CD8-positive, alpha-beta memory T cell (primary cell): ENCODE measurements around the gene CFD. TPM values are rescaled to one million over a fixed set of nuclear protein-coding genes. Genes with fewer than 3 reads are reported as not detected.
A peak's percentile ranks its signal among the peaks of the same experiment; 100 is the strongest.

Source experiments
- CTCF ChIA-PET: fragments of 350-600 bp; sonication (Branson Sonifier 250); formaldehyde crosslinking; loops from one replicate; lab custom pipeline; 2021; ENCODE audit warnings: antibody characterized with exemption; lab: Charles Lee
- POLR2A ChIA-PET: fragments of 350-600 bp; sonication (Branson Sonifier 250); formaldehyde crosslinking; loops from one replicate; lab custom pipeline; 2021; ENCODE audit warnings: antibody characterized with exemption; lab: Charles Lee
- DNase-seq, 5 donors: peaks; one replicate each; pipeline versions ENCODE4 v3.0.0 to v3.0.0-alpha.2; 2020 to 2022; ENCODE audit warnings: mixed read lengths in 1 of 5
- H3K27ac ChIP-seq: one replicate; pipeline ENCODE4 v1.7.0; 2013; ENCODE audit warnings: low read depth, mild to moderate bottlenecking, low read length, moderate library complexity
- H3K27me3 ChIP-seq: 2 replicates; pipeline ENCODE4 v1.7.0; 2013; ENCODE audit warnings: low read length, mild to moderate bottlenecking; ENCODE audit not compliant: insufficient read depth, poor library complexity, severe bottlenecking
- H3K36me3 ChIP-seq: 2 replicates; pipeline ENCODE4 v1.7.0; 2013; ENCODE audit warnings: mild to moderate bottlenecking, low read length, moderate library complexity; ENCODE audit not compliant: insufficient read depth
- H3K4me1 ChIP-seq: 2 replicates; pipeline ENCODE4 v1.7.0; 2013; ENCODE audit warnings: mild to moderate bottlenecking, low read length, moderate library complexity; ENCODE audit not compliant: insufficient read depth
- H3K4me3 ChIP-seq: 2 replicates; pipeline ENCODE4 v1.7.0; 2013; ENCODE audit warnings: mild to moderate bottlenecking, low read length
- H3K9me3 ChIP-seq: 2 replicates; pipeline ENCODE4 v1.7.0; 2013; ENCODE audit warnings: mild to moderate bottlenecking, low read length
- H3K27ac Mint-ChIP-seq, 8 donors: one replicate each; pipeline ENCODE4 v1.8.0; 2020 to 2021; ENCODE audit warnings: mixed read lengths in 8 of 8, mild to moderate bottlenecking in 6 of 8, inconsistent platforms in 3 of 8, moderate library complexity in 3 of 8
- H3K27me3 Mint-ChIP-seq, 2 donors: one replicate each; pipeline ENCODE4 v1.8.0; 2020 to 2021; ENCODE audit warnings: mixed read lengths in 2 of 2, mild to moderate bottlenecking in 1 of 2, moderate library complexity in 1 of 2
- H3K36me3 Mint-ChIP-seq, 3 donors: one replicate each; pipeline ENCODE4 v1.8.0; 2020 to 2021; ENCODE audit warnings: mixed read lengths in 3 of 3, inconsistent platforms in 1 of 3, mild to moderate bottlenecking in 1 of 3
- H3K4me1 Mint-ChIP-seq, 3 donors: one replicate each; pipeline ENCODE4 v1.8.0; 2020 to 2021; ENCODE audit warnings: mixed read lengths in 3 of 3, inconsistent platforms in 1 of 3, mild to moderate bottlenecking in 1 of 3
- H3K4me3 Mint-ChIP-seq, 7 donors: one replicate each; pipeline ENCODE4 v1.8.0; 2020 to 2021; ENCODE audit warnings: mixed read lengths in 7 of 7, mild to moderate bottlenecking in 6 of 7, moderate library complexity in 4 of 7, inconsistent platforms in 2 of 7
- H3K9me3 Mint-ChIP-seq, 5 donors: one replicate each; pipeline ENCODE4 v1.8.0; 2020 to 2022; ENCODE audit warnings: mixed read lengths in 5 of 5, mild to moderate bottlenecking in 3 of 5, moderate library complexity in 2 of 5, inconsistent platforms in 1 of 5
- polyA plus RNA-seq: library from polyadenylated mRNA; unstranded; fragments of 300-500 nt; fragmentation: Illumina TruSeq; gene quantifications from one replicate; pipeline ENCODE4 v1.2.3, GENCODE V29; 2021
- total RNA-seq, 2 experiments: library from RNA; stranded (reverse); gene quantifications; one replicate each; pipeline ENCODE4 v1.2.3, GENCODE V29; 2021

Gene CFD
- total and polyA plus RNA-seq, 3 experiments from 2014 or later: 0.89 to 6.9 (median 1.5) TPM

DNA sequence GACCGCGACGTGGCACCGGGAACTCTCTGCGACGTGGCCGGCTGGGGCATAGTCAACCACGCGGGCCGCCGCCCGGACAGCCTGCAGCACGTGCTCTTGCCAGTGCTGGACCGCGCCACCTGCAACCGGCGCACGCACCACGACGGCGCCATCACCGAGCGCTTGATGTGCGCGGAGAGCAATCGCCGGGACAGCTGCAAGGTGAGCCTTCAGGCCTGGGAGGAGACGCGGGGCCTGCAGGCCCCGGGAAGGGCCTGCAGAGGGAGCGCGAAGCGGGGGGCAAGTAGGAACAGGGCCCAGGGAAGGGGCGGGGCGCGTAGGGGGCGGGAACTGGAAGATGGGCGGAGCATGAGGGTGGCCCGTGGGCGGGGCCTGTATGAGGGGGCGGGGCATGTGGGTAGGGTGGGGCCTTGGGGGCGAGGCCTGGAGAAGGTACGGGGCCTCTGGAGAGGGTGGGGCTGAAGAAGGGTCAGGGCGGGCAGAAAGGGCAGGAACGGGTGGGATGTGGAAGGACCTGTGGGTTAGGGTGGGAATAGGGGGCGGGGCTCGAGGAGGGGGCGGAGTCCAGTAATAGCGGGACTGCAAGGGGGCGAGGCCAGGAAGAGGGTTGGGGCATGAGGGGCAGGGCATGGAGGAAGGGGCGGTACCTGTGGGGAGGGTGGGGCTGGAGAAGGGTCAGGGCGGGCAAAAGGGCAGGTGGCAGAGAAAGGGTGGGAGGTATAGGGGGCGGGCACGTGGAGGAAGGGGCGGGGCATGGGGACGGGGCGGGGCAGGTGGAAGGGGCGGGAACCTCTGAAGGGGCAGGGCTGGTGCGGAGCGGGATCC, 2.5 kb downstream of the CFD start:
- ChIA-PET CTCF (interaction anchor here (1.6 to 6.3 kb wide), 5 partner anchors 20 to 382 kb away, joined by 3 to 107 read pairs (median 26); partner anchors contain the start of genes KISS1R, MED16 and RNU6-9), POLR2A (interaction anchor here (0.6 to 2.6 kb wide), 4 partner anchors 26 to 63 kb away, joined by 4 to 18 read pairs (median 6); partner anchors contain the start of genes MED16 and RNU6-9)
- Mint-ChIP-seq H3K4me1 (peaks cover 15 to 24% (median 15%) of the 10 kb centered on the region in 3 donors), H3K27me3 (peaks cover 6 to 10% of the 10 kb centered on the region in 2 donors), H3K4me3 (peak overlapping the region in 4 of 7 donors; percentile 22 to 74 (median 50)), H3K36me3 (peaks cover 0 to 2% (median 0%) of the 10 kb centered on the region in 3 donors), H3K9me3 (no peaks in the 10 kb centered on the region), H3K27ac (peak overlapping the region in 2 of 8 donors; percentile 58)
- Histone ChIP-seq H3K27me3 (peaks cover 13% of the 10 kb centered on the region), H3K9me3 (no peaks in the 10 kb centered on the region), H3K27ac (no peak overlapping the region), H3K4me1 (peaks cover 24% of the 10 kb centered on the region), H3K36me3 (no peaks in the 10 kb centered on the region), H3K4me3 (no peak overlapping the region)
- DNase-seq: peak; percentile 54 to 79 (median 58)

DNA sequence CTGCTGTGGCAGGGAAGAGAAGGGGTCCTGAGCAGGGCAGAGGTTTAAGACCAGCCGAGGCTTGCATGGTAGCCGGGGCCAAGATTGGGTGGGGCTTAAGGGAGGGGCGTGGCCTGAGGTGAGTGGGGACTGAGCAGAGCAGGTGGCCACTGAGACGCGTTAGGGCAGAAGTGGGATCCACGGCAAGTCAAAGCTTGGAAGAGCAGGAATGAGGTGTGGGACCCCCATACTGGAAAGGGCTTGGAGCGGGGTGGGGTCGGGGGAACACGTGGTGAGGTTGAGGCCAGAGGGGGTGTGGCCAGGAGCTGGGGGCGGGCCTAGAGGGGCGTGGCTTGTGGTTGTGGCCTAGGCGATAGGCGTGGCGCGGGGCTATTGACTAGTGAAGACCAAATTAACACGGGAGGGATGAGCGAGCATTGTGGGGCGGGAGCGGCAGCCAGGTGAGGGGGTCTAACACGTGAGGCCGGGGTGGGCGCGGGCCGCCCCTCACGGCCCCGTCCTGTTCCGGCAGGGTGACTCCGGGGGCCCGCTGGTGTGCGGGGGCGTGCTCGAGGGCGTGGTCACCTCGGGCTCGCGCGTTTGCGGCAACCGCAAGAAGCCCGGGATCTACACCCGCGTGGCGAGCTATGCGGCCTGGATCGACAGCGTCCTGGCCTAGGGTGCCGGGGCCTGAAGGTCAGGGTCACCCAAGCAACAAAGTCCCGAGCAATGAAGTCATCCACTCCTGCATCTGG, 3.3 kb downstream of the CFD start:
- H3K4me1 Mint-ChIP-seq: peaks cover 15 to 24% (median 17%) of the 10 kb centered on the region in 3 donors

DNA sequence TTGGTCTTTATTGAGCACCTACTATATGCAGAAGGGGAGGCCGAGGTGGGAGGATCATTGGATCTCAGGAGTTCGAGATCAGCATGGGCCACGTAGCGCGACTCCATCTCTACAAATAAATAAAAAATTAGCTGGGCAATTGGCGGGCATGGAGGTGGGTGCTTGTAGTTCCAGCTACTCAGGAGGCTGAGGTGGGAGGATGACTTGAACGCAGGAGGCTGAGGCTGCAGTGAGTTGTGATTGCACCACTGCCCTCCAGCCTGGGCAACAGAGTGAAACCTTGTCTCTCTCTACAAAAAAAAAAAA, 3.8 kb downstream of the CFD start:
- Mint-ChIP-seq H3K27ac (peak overlapping the region in 5 of 8 donors; percentile 23 to 94 (median 58)), H3K27me3 (peaks cover 4 to 5% of the 10 kb centered on the region in 2 donors)
- POLR2A ChIA-PET: interaction anchor here (0.6 to 2.6 kb wide), 12 partner anchors 9 to 406 kb away, joined by 3 to 18 read pairs (median 6); partner anchors contain the start of genes CIRBP, MED16, RNU6-9 and WDR18

More for the DNA sequence above, 3.3 kb downstream of the CFD start:
- H3K27me3 Mint-ChIP-seq: peaks cover 6 to 7% of the 10 kb centered on the region in 2 donors
- Histone ChIP-seq H3K4me3 (peak overlapping the region; percentile 19), H3K9me3 (no peaks in the 10 kb centered on the region), H3K27me3 (peaks cover 13% of the 10 kb centered on the region), H3K27ac (no peak overlapping the region), H3K36me3 (no peaks in the 10 kb centered on the region), H3K4me1 (peaks cover 24% of the 10 kb centered on the region)
- H3K36me3 Mint-ChIP-seq: peaks cover 0 to 7% (median 3%) of the 10 kb centered on the region in 3 donors
- CTCF ChIA-PET: interaction anchor here (0.9 to 6.3 kb wide), 15 partner anchors 13 to 382 kb away, joined by 3 to 107 read pairs (median 8); partner anchors contain the start of genes KISS1R, MED16, R3HDM4 and RNU6-2
- peak overlapping the region in 6 of 8 donors; percentile 23 to 89 (median 64) for H3K27ac Mint-ChIP-seq
- peak; percentile 74 to 88 (median 77) for DNase-seq
- POLR2A ChIA-PET: interaction anchor here (0.6 to 2.6 kb wide), 6 partner anchors 14 to 60 kb away, joined by 3 to 18 read pairs (median 9); partner anchors contain the start of genes MED16 and RNU6-9
- H3K9me3 Mint-ChIP-seq: no peaks in the 10 kb centered on the region
- peak overlapping the region; percentile 66 to 86 (median 74) for H3K4me3 Mint-ChIP-seq

DNA sequence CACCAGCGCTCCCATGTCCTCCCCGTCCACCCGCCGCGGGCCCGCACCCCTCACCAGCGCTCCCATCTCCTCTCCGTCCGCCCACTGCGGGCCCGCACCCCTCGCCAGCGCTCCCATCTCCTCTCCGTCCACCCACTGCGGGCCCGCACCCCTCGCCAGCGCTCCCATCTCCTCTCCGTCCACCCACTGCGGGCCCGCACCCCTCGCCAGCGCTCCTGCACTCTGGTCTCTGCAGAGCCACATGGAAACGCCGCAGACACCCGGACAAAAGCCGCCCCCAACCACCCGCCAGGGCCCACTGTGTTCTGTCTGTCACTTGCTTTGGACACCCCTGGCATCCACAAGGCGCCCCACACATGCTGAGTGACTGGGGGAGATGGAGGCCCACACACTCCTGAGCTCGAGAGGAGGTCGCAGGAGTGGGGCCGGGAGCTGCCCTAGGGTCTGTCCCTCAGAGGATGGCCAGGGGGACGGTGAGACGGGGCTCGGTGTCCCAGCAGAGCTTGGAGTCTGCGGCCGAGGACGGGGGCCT, 7.4 kb downstream of the CFD start:
- H3K27me3 Mint-ChIP-seq: peaks cover 0 to 4% of the 10 kb centered on the region in 2 donors
- no peaks in the 10 kb centered on the region for H3K9me3 Mint-ChIP-seq
- POLR2A ChIA-PET: interaction anchor here (0.8 kb wide), 1 partner anchor 118 kb away, joined by 4 read pairs; no protein-coding TSS in a partner anchor
- peaks cover 0 to 26% (median 4%) of the 10 kb centered on the region in 3 donors for H3K36me3 Mint-ChIP-seq
- no peak for DNase-seq
- Histone ChIP-seq H3K27ac (no peak overlapping the region), H3K4me3 (no peak overlapping the region), H3K27me3 (no peaks in the 10 kb centered on the region), H3K4me1 (peaks cover 20% of the 10 kb centered on the region), H3K9me3 (no peaks in the 10 kb centered on the region), H3K36me3 (peaks cover 8% of the 10 kb centered on the region)
- no peak overlapping the region for H3K27ac Mint-ChIP-seq
- CTCF ChIA-PET: interaction anchor here (0.5 to 6.3 kb wide), 2 partner anchors 16 to 53 kb away, joined by 3 to 107 read pairs; partner anchors contain the start of gene KISS1R
- no peak overlapping the region for H3K4me3 Mint-ChIP-seq
- peaks cover 20 to 28% (median 24%) of the 10 kb centered on the region in 3 donors for H3K4me1 Mint-ChIP-seq

More for the DNA sequence above, 3.8 kb downstream of the CFD start:
- Histone ChIP-seq H3K36me3 (no peaks in the 10 kb centered on the region), H3K27ac (no peak overlapping the region), H3K27me3 (peaks cover 13% of the 10 kb centered on the region), H3K4me3 (peak overlapping the region; percentile 19), H3K4me1 (peaks cover 24% of the 10 kb centered on the region), H3K9me3 (no peaks in the 10 kb centered on the region)
- H3K36me3 Mint-ChIP-seq: peaks cover 0 to 8% (median 3%) of the 10 kb centered on the region in 3 donors
- peaks cover 15 to 24% (median 17%) of the 10 kb centered on the region in 3 donors for H3K4me1 Mint-ChIP-seq
- DNase-seq: no peak
- peak overlapping the region; percentile 66 to 86 (median 74) for H3K4me3 Mint-ChIP-seq
- H3K9me3 Mint-ChIP-seq: no peaks in the 10 kb centered on the region
- CTCF ChIA-PET: interaction anchor here (0.6 to 6.3 kb wide), 36 partner anchors 9 to 381 kb away, joined by 3 to 107 read pairs (median 4); partner anchors contain the start of genes KISS1R, MED16, R3HDM4 and RNU6-2

DNA sequence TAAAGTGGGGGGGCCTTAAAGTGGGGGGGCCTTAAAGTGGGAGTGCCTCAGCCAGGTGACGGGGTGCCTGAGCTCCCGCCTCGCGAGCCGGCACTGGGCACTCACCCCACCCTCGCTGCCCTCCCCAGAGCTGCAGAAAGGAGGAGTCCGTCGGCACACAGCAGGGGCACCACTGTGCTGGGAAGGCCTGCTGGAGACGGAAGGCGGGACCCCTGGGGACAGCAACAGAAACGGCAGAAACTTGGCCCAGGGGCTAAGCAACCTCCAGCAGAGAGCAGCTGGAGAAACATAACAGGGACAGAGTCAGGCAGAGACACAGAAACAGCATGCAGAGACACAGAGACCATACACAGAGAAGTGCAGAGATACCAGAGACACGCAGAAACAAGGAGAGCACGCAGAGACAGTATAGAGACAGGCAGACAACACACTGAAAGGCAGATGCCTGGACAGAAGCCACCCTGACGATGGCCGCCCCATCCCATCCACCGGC, 7.9 kb downstream of the CFD start:
- H3K27me3 Mint-ChIP-seq: peaks cover 0 to 4% of the 10 kb centered on the region in 2 donors

DNA sequence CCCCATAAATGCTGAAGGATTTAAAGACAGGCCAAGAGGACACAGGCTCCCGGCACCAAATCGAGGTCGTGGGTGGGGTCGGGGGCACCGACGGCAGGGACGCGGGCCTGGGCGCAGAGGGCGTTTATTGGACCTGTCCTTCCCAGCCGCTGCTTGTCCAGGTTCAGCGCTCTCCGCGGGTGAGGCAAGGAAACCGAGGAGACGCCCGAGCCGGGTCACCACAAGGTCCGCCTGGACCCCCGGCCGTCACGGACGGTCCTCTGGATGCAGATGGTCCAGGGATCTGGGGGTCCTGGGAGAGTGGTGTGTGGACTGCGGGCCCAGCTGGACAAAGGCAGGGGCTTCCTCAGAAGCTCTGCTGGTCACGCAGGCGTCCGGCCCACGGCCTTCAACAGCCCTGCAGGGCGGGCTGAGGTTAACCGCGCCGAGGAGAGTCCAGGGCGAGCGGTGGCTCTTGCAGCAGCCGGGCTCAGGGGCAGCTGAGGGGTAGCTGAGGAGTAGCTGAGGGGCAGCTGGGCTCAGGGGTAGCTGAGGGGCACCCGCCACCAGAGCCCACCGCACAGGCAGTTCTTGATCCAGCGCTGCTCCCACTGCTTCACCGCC, 8.5 kb downstream of the CFD start:
- Mint-ChIP-seq H3K9me3 (no peaks in the 10 kb centered on the region), H3K36me3 (peaks cover 0 to 32% (median 4%) of the 10 kb centered on the region in 3 donors), H3K4me3 (no peak overlapping the region), H3K27ac (peak overlapping the region in 1 of 8 donors; percentile 65), H3K4me1 (peaks cover 19 to 32% (median 24%) of the 10 kb centered on the region in 3 donors), H3K27me3 (peaks cover 0 to 5% of the 10 kb centered on the region in 2 donors)
- DNase-seq: no peak
- H3K4me1 ChIP-seq: peaks cover 21% of the 10 kb centered on the region
- peaks cover 8% of the 10 kb centered on the region for H3K36me3 ChIP-seq
- no peaks in the 10 kb centered on the region for H3K27me3 ChIP-seq
- no peak overlapping the region for H3K4me3 ChIP-seq
- H3K27ac ChIP-seq: no peak overlapping the region
- H3K9me3 ChIP-seq: no peaks in the 10 kb centered on the region
- CTCF ChIA-PET: interaction anchor here (1.0 to 6.3 kb wide), 2 partner anchors 12 to 52 kb away, joined by 4 to 107 read pairs; partner anchors contain the start of gene KISS1R
- POLR2A ChIA-PET: interaction anchor here (0.8 kb wide), 1 partner anchor 117 kb away, joined by 4 read pairs; no protein-coding TSS in a partner anchor

More for the DNA sequence above, 7.9 kb downstream of the CFD start:
- Mint-ChIP-seq H3K9me3 (no peaks in the 10 kb centered on the region), H3K27ac (peak overlapping the region in 2 of 8 donors; percentile 65 to 70), H3K4me3 (no peak overlapping the region), H3K4me1 (peaks cover 20 to 33% (median 26%) of the 10 kb centered on the region in 3 donors), H3K36me3 (peaks cover 0 to 28% (median 4%) of the 10 kb centered on the region in 3 donors)
- ChIA-PET POLR2A (interaction anchor here (0.8 kb wide), 1 partner anchor 117 kb away, joined by 4 read pairs; no protein-coding TSS in a partner anchor), CTCF (interaction anchor here (0.5 to 6.3 kb wide), 2 partner anchors 16 to 53 kb away, joined by 3 to 107 read pairs; partner anchors contain the start of gene KISS1R)
- no peak overlapping the region for H3K27ac ChIP-seq
- DNase-seq: no peak
- H3K27me3 ChIP-seq: no peaks in the 10 kb centered on the region
- H3K4me3 ChIP-seq: no peak overlapping the region
- no peaks in the 10 kb centered on the region for H3K9me3 ChIP-seq
- peaks cover 8% of the 10 kb centered on the region for H3K36me3 ChIP-seq
- H3K4me1 ChIP-seq: peaks cover 25% of the 10 kb centered on the region
